ENCODE data around the gene DES.

The DES gene

DNA sequence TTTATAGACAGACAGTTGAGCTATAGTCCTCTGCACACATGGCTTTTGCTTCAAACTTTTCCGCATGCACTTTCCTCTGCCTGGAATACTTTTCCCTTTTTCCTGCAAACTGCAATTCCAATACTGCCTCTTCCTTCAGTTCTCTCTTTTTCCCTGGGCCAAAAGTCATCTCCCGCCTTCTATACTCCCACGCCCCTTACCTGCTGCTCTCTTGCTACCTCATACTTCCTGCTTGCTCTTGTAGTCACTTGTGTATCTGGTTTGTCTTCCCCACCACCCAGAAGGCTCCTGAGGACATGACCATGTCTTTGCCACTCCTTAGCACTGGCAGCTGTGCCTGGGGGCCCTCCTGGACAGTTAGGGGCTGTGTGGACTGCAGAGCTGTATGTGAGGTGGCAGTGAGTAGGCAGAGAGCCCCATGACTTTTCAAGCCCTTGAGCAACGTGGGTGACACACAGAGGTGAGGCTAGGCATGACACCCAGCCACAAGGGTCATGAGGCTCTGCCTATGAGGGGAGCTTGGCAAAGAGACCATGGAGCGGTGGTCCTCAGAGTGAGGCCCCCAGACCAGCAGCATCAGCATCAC, 39.7 kb downstream of the DES start:
- no peak for DNase-seq (ENCODE audit: low spot score)

DNA sequence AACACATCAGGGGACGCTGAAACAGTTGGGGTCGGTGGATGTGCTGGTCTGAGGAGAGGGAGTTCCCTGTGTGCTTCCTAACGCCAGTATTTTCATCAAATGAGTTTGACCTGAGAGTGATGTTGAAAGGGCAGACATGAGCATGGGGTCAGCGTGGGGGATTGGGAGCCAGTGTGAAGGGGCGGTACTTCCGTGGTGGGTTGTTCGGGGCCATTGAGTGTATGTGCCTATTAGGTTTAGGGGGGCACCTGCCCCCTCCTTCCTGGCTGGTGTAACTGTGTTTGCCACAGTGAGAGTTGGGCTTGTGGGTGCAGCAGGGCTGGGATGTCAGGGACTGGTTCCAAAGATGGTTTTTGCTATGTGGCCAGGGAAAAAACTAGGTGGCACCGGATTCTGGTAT, 40.8 kb downstream of the DES start:
- no peak for DNase-seq (ENCODE audit: low spot score)

DNA sequence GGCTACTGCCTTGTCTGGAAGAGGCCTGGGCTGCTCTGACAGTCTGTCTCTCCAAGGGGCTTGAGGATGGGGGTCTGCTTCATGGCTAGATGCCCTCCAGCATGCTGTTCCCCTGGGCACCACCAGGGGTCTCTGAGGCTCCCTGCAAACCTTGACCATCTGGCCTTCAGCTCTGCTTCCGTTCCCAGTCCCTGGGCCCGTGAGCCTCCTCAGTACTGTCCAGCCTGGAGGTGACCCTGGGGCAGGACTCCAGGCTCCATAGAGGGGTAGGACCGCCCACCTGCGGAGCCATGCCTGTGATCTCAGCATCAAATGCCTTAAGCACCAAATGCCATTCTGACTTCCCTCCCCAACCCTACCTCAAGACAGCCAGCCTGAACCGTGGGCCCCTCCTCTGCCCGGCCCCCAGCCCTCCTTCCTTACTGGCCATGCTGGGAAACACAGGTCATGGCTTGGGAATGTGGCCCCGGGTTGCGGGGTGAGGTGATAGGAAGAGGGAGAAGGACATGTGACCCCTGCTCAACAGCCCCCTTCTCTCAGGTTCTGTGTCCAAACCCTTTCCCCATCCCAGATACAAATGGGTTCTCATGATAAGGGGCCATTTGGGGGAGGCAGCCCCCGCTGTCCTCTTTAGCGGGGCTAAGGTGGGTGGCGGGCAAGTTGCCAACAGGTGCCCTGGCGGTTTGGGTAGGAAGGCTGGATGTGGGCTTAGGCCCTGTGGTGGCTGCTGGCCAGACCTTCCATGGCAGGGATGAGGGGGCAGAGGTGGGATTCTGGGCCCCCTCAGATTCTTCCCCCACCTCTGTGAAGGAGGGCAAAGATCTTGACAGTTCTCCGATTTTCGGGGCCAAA, 41.5 kb downstream of the DES start:
- DNase-seq (ENCODE audit: low spot score): peak; percentile 47

DNA sequence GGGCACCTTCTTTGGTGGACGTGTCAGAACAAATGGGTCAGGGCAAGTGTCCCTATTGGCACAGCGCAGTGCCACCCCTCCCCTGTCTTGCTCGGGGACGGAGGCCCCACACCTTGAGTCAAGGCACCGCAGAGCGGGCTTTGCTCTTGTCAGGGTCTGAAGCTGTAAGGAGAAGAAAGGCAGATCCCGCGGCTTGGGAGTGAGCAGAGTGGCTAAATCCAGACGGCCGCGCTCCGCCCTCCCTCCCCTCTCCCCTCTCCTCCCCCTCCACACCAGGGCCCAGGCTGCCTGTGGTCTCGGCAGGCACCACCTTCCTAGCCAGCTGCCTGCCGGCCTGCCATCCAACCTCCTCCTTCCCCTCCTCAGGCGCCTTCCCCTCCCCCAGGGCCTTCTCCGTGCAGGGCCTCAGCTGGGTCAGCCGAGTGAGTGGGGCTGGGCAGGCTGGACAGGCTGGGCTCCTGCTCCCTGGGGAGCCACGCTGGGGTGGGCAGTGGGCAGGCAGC, 42.3 kb downstream of the DES start:
- no peak for DNase-seq (ENCODE audit: low spot score)

DNA sequence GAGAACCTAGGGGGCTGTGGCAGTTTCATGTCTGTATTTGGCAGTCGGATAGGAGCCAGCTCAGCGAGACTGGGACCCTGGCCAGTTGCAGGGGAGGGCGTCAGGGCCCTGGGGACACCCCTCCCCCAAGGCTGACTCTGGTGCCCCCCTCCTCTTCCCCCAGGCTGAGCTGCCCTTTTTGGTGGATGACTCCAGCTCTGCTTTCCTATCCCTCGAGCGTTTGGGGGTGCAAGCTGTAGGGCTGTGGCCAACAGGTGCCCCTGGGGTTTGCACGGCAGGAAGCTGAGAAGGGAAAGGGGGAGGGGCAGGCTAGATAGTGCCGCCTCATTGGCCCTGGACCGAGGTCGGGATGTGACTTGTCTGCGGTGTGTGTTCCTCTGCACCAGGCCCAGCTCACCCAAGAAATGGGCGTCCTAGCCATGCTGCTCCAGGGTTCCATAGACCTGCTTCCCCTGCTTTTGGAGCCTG, 42.9 kb downstream of the DES start:
- no peak for DNase-seq (ENCODE audit: low spot score)

DNA sequence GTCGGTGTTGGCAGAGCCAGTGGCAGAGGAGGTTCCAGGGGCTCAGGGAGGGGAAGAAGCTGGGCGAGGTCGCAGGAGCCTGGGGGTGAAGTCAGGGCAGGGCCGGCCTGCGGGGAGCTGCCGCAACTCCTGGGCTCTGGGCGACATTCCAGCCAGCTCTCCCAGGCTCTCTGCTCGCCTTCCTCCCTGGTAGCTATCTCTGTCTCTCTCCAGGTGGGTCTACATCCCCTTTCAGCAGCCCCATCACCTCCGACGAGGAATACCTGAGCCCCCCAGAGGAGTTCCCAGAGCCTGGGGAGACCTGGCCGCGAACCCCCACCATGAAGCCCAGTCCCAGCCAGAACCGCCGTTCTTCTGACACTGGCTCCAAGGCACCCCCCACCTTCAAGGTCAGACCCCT, 43.5 kb downstream of the DES start:
- DNase-seq (ENCODE audit: low spot score): no peak

DNA sequence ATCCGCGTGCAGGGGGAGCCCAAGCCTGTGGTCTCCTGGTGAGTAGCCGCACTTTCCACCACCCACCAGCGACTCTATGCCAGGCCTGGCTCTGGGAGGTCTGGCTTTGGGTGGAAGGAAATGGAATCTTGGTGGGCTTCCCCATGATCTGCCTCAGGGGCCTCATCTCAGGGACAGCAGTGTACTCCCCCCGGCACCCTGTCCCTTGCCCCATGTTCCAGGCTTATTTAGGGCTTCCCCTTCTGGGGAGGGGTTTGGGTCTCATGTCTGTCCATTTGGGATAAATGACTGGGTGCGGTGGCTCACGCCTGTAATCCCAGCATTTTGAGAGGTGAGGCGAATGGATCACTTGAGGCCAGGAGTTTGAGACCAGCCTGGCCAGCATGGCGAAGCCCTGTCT, 44.2 kb downstream of the DES start:
- no peak for DNase-seq (ENCODE audit: low spot score)

DNA sequence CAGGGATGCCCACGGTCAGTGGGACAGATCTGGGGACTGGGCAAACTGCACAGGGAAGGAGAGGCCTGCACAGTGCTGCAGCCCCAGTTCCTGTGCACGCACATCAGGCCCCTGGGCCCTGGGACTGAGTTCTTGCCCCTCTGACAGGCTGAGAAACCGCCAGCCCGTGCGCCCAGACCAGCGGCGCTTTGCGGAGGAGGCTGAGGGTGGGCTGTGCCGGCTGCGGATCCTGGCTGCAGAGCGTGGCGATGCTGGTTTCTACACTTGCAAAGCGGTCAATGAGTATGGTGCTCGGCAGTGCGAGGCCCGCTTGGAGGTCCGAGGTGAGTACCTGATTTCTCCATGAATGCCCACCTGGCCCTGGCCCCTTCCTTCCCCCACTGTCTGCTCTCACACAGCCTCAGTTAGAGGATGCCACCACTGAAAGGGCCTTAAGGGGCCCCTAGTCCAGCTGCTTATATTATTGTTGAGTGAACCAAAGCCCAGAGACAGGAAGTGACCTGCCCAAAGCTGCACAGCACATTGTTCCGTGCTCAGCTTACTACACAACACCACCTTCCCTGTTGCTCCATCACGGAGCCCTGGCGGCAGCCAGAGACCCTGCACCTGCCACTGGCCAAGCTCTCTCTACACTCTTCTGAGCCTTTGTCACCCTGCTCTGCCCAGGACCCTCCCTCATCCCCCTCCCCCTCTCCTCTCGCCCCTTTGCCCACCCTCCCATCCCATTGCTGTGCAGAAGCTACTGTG, 46.3 kb downstream of the DES start:
- no peak for DNase-seq (ENCODE audit: low spot score)

DNA sequence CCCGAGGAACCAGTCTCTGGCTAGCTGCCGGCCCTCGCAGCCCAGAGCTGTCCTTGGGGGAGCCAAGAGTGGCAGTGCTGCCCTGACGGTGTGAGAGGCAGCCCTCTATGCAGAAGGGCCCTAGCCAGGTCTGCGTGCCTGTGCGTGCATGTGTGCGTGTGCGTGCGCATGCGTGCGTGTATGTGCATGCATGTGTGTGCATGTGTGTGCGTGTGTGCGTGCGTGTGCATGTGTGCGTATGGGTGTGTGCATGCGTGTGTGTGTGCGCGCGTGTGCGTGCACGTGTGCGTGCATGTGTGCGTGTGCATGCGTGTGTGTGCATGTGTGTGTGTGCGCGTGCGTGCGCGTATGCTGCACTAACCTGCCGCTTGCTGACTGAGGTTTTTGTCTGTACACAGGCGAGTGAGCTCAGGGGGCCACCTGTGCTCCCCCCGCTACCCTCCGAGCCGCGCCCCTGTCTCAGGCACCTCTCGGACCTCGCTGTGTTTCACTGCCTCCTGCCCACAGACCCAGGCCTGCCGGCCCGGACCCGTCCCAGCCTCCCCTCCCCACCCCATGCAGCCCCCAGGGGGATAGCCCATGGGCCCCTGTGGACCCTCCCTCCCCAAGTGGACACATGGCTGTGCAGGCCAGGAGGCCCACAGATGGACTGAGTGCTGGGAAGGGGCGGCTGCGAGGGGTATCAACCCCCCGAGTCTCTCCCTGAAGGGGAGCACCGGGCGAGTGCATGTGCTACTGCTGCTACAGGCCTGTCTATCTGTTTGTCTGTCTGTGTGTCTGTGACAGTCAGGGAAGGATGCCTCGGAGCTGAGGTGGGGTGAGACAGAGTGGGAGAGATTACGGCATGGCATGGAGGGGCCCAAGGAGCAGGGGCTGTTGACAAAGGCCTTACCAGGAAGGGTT, 47.7 kb downstream of the DES start:
- no peak for DNase-seq (ENCODE audit: low spot score)

DNA sequence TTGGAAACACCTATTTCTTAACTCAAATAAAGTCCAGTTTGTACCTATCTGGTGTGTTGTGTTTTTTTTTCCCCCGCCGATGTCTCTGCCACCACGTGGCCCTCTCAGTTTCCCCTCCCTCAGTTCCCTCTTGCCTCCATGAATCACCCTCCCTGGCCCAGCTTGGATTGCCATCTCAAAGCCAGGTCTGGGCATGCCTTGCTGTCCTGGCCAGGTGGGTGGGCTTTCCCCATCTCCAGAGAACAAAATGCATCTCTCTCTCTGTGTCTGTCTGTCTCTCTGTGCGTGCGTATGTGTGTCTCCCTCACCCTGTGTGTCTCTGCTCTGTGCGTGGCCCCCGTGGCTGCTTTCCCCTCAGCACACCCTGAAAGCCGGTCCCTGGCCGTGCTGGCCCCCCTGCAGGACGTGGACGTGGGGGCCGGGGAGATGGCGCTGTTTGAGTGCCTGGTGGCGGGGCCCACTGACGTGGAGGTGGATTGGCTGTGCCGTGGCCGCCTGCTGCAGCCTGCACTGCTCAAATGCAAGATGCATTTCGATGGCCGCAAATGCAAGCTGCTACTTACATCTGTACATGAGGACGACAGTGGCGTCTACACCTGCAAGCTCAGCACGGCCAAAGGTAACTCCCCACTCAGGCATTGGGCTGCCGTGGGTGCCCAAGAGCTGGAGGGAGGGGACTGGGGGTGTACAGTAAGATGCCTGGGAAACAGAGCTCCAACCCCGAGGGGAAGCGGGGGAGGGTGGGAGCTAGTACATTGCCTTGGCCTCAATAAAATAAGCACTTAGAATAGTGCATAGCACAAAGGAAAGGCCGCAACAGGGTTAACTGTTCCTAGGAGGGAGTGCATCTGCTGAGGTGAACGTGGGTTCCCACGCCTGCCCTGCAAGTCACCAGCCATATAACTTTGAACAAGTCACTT, 48.9 kb downstream of the DES start:
- DNase-seq (ENCODE audit: low spot score): no peak

DNA sequence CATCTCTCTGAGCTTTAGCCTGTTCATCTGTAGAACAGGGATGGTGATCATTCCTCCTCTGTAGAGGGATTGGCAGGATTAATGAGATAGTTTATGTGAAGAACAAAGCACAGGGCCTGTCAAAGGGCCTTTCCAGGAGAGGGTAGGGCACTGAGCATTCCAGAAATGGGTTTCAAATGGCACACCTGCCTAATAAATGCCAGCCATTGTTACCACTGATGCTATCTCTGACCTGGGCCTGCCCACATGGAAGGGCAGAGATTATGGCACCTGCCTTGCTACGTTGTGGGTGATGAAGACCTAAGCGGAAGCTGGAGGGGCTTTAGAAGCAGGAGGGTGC, 49.5 kb downstream of the DES start:
- no peak for DNase-seq (ENCODE audit: low spot score)

DNA sequence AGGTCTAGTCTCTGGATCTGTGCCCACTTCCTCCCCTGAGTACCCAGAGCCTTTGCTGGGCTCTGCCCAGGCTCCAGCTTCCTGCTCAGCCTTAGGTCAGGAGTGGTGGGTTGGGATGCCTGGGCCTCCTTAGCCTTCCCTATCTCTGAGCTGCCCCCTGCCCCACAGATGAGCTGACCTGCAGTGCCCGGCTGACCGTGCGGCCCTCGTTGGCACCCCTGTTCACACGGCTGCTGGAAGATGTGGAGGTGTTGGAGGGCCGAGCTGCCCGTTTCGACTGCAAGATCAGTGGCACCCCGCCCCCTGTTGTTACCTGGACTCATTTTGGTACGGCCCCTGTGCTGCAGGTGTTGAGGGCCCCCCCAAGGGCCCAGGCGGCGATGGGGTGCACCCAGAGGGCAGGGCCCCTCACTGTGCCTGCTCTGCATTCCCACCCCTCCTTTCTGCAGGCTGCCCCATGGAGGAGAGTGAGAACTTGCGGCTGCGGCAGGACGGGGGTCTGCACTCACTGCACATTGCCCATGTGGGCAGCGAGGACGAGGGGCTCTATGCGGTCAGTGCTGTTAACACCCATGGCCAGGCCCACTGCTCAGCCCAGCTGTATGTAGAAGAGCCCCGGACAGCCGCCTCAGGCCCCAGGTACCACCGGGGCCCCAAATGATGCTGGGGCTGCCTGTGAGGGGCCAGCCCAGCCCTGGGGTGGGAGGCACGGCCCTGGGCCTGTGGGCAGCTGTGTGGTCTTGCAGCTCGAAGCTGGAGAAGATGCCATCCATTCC, 50.4 kb downstream of the DES start:
- no peak for DNase-seq (ENCODE audit: low spot score)

DNA sequence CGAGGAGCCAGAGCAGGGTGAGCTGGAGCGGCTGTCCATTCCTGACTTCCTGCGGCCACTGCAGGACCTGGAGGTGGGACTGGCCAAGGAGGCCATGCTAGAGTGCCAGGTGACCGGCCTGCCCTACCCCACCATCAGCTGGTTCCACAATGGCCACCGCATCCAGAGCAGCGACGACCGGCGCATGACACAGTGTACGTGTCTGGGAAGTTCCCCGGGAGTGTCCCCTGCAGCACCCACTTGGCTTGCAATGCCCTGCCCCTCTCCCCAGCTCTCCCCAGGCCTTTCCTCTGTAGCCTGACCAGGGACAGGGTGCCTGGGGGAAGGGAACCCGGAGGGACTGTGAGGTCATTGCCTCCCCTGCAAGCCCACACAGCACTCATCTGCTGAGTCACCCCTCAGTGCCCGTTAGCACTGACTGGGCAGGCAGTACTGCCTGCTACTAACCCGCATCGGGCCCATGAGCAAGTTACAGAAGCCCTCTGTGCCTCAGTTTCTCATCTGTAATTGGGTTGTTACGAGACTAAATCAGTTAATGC, 51.1 kb downstream of the DES start:
- DNase-seq (ENCODE audit: low spot score): no peak

DNA sequence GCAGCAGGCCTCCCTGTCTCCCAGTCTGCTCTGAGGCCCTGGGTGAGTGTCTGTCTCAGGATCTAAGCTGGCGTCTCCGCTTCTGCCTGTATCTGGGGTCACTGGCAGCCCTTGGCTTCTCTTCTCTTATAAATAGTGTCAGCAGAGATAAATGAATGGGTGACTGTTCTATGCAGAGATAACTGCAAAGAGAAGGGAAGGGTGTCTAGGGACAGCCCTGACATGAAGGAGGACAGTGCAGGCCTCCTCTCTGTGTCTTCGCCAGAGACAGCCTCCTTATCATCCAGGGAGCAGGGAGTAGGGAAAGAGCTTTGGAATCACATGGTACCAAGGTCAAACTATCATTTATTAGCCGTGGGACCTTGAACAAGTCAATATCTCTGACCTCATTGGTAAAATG, 52.3 kb downstream of the DES start:
- no peak for DNase-seq (ENCODE audit: low spot score)

DNA sequence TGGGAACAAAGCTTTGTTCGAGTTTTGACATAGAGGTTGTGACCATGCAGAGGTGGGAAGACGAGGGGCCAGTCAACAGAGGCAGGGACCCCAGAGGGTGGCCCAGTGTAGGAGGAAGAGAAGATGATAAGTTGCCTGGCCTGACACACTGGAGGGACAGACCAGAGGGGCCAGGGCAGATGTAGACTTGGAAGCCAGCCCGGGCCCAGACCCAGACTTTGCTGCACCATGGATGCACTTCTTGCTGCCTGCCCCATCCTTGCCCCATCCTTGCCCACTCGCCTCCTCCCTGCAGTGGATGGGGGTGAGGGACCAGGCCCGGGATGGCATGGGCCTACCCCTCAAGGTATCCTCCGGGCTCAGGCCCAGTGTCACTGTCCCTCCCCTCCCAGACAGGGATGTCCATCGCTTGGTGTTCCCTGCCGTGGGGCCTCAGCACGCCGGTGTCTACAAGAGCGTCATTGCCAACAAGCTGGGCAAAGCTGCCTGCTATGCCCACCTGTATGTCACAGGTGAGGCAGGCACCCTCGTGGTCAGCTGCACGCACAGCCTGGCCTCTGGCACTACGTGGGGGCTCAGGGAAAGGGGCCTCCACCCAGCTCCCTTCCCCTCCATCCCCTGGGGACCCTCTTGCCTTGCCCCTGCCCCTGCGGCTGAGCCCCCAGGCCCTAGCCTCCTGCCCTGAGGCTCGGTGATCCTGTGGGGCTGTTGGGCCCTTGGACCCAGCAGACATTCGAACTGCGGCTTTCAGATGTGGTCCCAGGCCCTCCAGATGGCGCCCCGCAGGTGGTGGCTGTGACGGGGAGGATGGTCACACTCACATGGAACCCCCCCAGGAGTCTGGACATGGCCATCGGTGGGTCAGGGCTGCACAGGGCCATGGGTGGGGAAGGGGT, 53.5 kb downstream of the DES start:
- DNase-seq (ENCODE audit: low spot score): no peak

DNA sequence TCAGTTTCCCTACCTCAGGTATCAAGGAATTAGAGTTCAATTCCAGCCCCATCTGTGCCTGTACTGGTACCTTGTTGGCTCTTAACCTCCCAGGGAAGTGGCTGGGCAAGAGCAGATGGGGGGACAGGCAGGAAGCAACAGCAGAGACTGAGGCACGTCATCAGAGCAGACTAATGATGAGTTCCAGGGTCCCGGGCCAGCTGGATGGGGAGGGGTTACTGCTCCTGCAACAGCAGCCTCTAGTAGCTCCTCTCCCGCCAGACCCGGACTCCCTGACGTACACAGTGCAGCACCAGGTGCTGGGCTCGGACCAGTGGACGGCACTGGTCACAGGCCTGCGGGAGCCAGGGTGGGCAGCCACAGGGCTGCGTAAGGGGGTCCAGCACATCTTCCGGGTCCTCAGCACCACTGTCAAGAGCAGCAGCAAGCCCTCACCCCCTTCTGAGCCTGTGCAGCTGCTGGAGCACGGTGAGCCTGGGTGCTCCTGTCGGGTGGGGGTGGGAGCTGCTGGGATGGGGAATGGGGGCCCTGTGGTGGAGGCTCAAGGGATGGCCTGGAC, 54.5 kb downstream of the DES start:
- DNase-seq (ENCODE audit: low spot score): no peak

DNA sequence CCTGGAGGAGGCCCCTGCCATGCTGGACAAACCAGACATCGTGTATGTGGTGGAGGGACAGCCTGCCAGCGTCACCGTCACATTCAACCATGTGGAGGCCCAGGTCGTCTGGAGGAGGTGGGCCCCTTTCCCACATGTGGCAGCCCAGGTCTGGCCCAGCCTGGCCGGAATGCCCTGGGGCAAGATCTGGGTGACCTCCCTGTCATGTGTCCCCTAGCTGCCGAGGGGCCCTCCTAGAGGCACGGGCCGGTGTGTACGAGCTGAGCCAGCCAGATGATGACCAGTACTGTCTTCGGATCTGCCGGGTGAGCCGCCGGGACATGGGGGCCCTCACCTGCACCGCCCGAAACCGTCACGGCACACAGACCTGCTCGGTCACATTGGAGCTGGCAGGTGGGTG, 55.3 kb downstream of the DES start:
- DNase-seq (ENCODE audit: low spot score): no peak

DNA sequence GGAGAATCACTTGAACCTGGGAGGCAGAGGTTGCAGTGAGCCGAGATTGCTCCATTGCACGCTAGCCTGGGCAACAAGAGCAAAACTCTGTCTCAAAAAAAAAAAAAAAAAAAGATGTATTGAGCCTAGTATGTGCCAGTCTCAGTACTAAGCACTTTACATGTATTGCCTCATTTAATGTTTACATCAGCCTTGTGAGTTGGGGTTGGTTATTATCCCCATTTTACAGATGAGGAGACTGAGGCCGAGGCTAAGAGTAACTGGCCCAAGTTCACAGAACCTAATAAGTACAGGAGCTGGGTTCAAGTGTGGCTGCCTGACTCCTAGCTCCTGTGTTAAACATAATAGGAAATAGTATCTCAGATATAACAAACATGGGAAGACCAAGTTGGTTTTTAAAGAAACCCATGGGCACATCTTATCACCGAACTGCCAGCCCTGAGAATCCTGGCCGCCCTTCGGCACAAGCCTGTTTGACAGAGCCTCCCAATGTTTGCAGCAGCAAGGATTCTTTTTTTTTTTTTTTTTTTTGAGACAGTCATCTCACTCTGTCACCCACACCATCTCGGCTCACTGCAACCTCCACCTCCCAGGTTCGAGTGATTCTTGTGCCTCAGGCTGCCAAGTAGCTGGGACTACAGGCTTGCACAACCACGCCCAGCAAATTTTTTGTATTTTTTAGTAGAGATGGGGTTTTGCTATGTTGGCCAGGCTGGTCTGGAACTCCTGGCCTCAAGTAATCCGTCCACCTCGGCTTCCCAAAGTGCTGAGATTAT, 56.3 kb downstream of the DES start:
- DNase-seq (ENCODE audit: low spot score): no peak
